ENCODE results near the gene MAN1C1. TPM values are rescaled to one million over a fixed set of nuclear protein-coding genes. Genes with fewer than 3 reads are reported as not detected.

The MAN1C1 gene
- total and polyA plus RNA-seq, 10 of the 15 experiments (the other 5 are each of a cell fraction or from before 2014, with no cell fraction given) = 0.12 to 0.56 (median 0.22) TPM; not detected in 3

GRCh38 chr1:25685938-25686665 is 69.5 kb downstream of the MAN1C1 start (continued):
- no peak for TF ChIP-seq MYB (IDR thresholded peaks at IDR 0.05; ENCODE audit: borderline replicate concordance, low read depth, low read length)
- TF ChIP-seq, protein P1, sequence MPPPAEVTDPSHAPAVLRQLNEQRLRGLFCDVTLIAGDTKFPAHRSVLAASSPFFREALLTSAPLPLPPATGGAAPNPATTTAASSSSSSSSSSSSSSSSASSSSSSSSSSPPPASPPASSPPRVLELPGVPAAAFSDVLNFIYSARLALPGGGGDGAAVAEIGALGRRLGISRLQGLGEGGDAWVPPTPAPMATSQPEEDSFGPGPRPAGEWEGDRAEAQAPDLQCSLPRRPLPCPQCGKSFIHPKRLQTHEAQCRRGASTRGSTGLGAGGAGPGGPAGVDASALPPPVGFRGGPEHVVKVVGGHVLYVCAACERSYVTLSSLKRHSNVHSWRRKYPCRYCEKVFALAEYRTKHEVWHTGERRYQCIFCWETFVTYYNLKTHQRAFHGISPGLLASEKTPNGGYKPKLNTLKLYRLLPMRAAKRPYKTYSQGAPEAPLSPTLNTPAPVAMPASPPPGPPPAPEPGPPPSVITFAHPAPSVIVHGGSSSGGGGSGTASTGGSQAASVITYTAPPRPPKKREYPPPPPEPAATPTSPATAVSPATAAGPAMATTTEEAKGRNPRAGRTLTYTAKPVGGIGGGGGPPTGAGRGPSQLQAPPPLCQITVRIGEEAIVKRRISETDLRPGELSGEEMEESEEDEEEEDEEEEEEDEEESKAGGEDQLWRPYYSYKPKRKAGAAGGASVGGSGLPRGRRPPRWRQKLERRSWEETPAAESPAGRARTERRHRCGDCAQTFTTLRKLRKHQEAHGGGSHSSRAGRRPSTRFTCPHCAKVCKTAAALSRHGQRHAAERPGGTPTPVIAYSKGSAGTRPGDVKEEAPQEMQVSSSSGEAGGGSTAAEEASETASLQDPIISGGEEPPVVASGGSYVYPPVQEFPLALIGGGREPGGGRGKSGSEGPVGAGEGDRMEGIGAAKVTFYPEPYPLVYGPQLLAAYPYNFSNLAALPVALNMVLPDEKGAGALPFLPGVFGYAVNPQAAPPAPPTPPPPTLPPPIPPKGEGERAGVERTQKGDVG (CRISPR knock-in tag; IDR thresholded peaks at IDR 0.05) = no peak
- no peak for TF ChIP-seq MLLT1 (IDR thresholded peaks at IDR 0.05)
- no peak for TF ChIP-seq ZNF687 (IDR thresholded peaks at IDR 0.05)
- no peak for TF ChIP-seq USF1 (IDR thresholded peaks at IDR 0.05; ENCODE audit: borderline replicate concordance, extremely low read length, insufficient read depth, low read depth, low read length)
- no peak for TF ChIP-seq SMAD1 (IDR thresholded peaks at IDR 0.05; ENCODE audit: low read depth, partially characterized antibody)
- TF ChIP-seq PML (IDR thresholded peaks at IDR 0.05; ENCODE audit: low read length) = no peak

Measured in GM12878 (cell line).